PC-9 (cell line): ENCODE results near the gene GPR35. TPM values are rescaled to one million over a fixed set of nuclear protein-coding genes. Genes with fewer than 3 reads are reported as not detected.

Source experiments
- BruUV-seq: library from RNA; stranded (reverse); fragments of 400-500 nt; replicated peaks from 2 replicates; lab custom pipeline; 2021; lab: Mats Ljungman, UMichigan
- CTCF ChIA-PET: fragments of 300-600 bp; sonication (Branson Sonifier 250); formaldehyde crosslinking; loops from one replicate; lab custom pipeline; 2022; ENCODE audit warnings: antibody characterized with exemption; lab: Charles Lee
- POLR2A ChIA-PET: fragments of 300-600 bp; sonication (Branson Sonifier 250); formaldehyde crosslinking; loops from one replicate; lab custom pipeline; 2022; ENCODE audit warnings: antibody characterized with exemption; ENCODE audit not compliant: unreplicated experiment; lab: Charles Lee
- DNase-seq, 2 experiments: peaks; one replicate each; pipeline versions ENCODE4 v3.0.0 to v3.0.0-alpha.2; 2015 to 2022; ENCODE audit warnings: mixed read lengths in 1 of 2
- H2AFZ ChIP-seq: fragments of 200-600 bp; sonication (generic); 2 replicates; pipeline ENCODE4 v1.8.1; 2017; ENCODE audit warnings: antibody characterized with exemption
- H3F3A ChIP-seq: fragments of 200-600 bp; sonication (generic); 2 replicates; pipeline ENCODE4 v1.8.1; 2017; ENCODE audit warnings: antibody characterized with exemption, mild to moderate bottlenecking, low read depth; ENCODE audit not compliant: insufficient read depth
- H3K27ac ChIP-seq: fragments of 200-600 bp; sonication (generic); 2 replicates; pipeline ENCODE4 v1.6.1; 2016; ENCODE audit warnings: mixed run types
- H3K27me3 ChIP-seq: fragments of 200-600 bp; sonication (generic); 2 replicates; pipeline ENCODE4 v1.6.1; 2016; ENCODE audit warnings: low read depth, mixed run types; ENCODE audit not compliant: insufficient read depth
- H3K36me3 ChIP-seq: fragments of 200-600 bp; sonication (generic); 2 replicates; pipeline ENCODE4 v1.6.1; 2016; ENCODE audit warnings: low read depth, mixed run types
- H3K4me1 ChIP-seq: fragments of 200-600 bp; sonication (generic); replicated peaks from 2 replicates; pipeline ENCODE4 v1.6.1; 2016; ENCODE audit warnings: mixed run types; ENCODE audit not compliant: insufficient read depth
- H3K4me2 ChIP-seq: fragments of 200-600 bp; sonication (generic); 2 replicates; pipeline ENCODE4 v1.6.1; 2017; ENCODE audit warnings: mixed run types
- H3K4me3 ChIP-seq: fragments of 200-600 bp; sonication (generic); 2 replicates; pipeline ENCODE4 v1.6.1; 2016; ENCODE audit warnings: mixed run types
- H3K79me2 ChIP-seq: fragments of 200-600 bp; sonication (generic); 2 replicates; pipeline ENCODE4 v1.6.1; 2017; ENCODE audit warnings: low read depth, mixed run types
- H3K9me2 ChIP-seq: fragments of 200-600 bp; sonication (generic); 2 replicates; pipeline ENCODE4 v1.8.1; 2017; ENCODE audit warnings: mild to moderate bottlenecking; ENCODE audit not compliant: insufficient read depth
- H3K9me3 ChIP-seq: fragments of 200-600 bp; sonication (generic); 2 replicates; pipeline ENCODE4 v1.8.1; 2016; ENCODE audit warnings: low read depth; ENCODE audit not compliant: insufficient read depth
- H4K20me1 ChIP-seq: fragments of 200-600 bp; sonication (generic); 2 replicates; pipeline ENCODE4 v1.8.1; 2017; ENCODE audit not compliant: insufficient read depth
- CTCF ChIP-seq: fragments of 200-600 bp; sonication (generic); conservative IDR thresholded peaks from 2 replicates; pipeline ENCODE4 v1.6.1; 2017; ENCODE audit warnings: mixed run types, antibody characterized with exemption, mild to moderate bottlenecking, moderate library complexity
- EZH2 ChIP-seq: fragments of 200-600 bp; sonication (generic); IDR thresholded peaks from 2 replicates; pipeline ENCODE4 v1.8.0; 2017; ENCODE audit warnings: antibody characterized with exemption, low read depth
- intact Hi-C: fragments of 100-400 bp; cut with micrococcal nuclease; formaldehyde crosslinking; loops from one replicate; pipeline ENCODE4 v1.10.0; 2022; ENCODE audit not compliant: unreplicated experiment
- total RNA-seq: library from RNA; stranded (reverse); gene quantifications from 2 replicates; pipeline ENCODE4 v1.2.3, GENCODE V29; 2021

Gene GPR35
- total RNA-seq, 1 experiment from 2014 or later, result 1.1 TPM

GRCh38 chr2:240643093-240643810 is 18.0 kb downstream of the GPR35 start:
- no peaks in the 10 kb centered on the region for H3K4me1 ChIP-seq
- H3K79me2 ChIP-seq, result no peaks in the 10 kb centered on the region
- H3K36me3 ChIP-seq, result no peaks in the 10 kb centered on the region
- no peaks in the 10 kb centered on the region for H3K9me3 ChIP-seq
- no peak for TF ChIP-seq CTCF
- no peak for TF ChIP-seq EZH2
- no peak overlapping the region for H3K4me2 ChIP-seq
- ChIA-PET CTCF (no interaction called here), POLR2A (no interaction called here)
- H3F3A ChIP-seq, result no peaks in the 10 kb centered on the region
- intact Hi-C loops, result no loop called here
- no peak overlapping the region for H3K4me3 ChIP-seq
- H3K9me2 ChIP-seq, result no peaks in the 10 kb centered on the region
- no peak for DNase-seq
- peaks cover 78% of the 10 kb centered on the region for H3K27me3 ChIP-seq
- no TSS peak for BruUV-seq
- H4K20me1 ChIP-seq, result no peaks in the 10 kb centered on the region
- H2AFZ ChIP-seq, result no peak overlapping the region
- H3K27ac ChIP-seq, result no peak overlapping the region

GRCh38 chr2:240643811-240644150 is 18.5 kb downstream of the GPR35 start:
- Histone ChIP-seq H3K9me3 (no peaks in the 10 kb centered on the region), H3K27me3 (peaks cover 78% of the 10 kb centered on the region), H3K79me2 (no peaks in the 10 kb centered on the region), H3K4me2 (no peak overlapping the region), H3K27ac (no peak overlapping the region), H2AFZ (no peak overlapping the region), H4K20me1 (peaks cover 4% of the 10 kb centered on the region; the same call in 1 of the 2 replicates), H3K9me2 (no peaks in the 10 kb centered on the region), H3K36me3 (no peaks in the 10 kb centered on the region), H3K4me1 (no peaks in the 10 kb centered on the region), H3F3A (no peaks in the 10 kb centered on the region), H3K4me3 (no peak overlapping the region)
- no peak for DNase-seq
- POLR2A ChIA-PET, result no interaction called here
- intact Hi-C loops, result no loop called here
- BruUV-seq, result no TSS peak
- CTCF ChIA-PET, result no interaction called here
- no peak for TF ChIP-seq CTCF
- TF ChIP-seq EZH2, result no peak

- Histone ChIP-seq H2AFZ (no peak overlapping the region), H3K36me3 (no peaks in the 10 kb centered on the region), H3K4me1 (no peaks in the 10 kb centered on the region), H3K4me2 (no peak overlapping the region), H3K79me2 (no peaks in the 10 kb centered on the region), H3K4me3 (no peak overlapping the region), H3K9me3 (no peaks in the 10 kb centered on the region), H3K27me3 (peaks cover 79% of the 10 kb centered on the region), H3K27ac (no peak overlapping the region), H4K20me1 (peaks cover 5% of the 10 kb centered on the region; the same call in 1 of the 2 replicates), H3K9me2 (no peaks in the 10 kb centered on the region), H3F3A (no peaks in the 10 kb centered on the region)
- intact Hi-C loops, result no loop called here
- DNase-seq, result no peak
- ChIA-PET CTCF (no interaction called here), POLR2A (no interaction called here)
- BruUV-seq, result no TSS peak
- TF ChIP-seq CTCF, result no peak
- no peak for TF ChIP-seq EZH2
Observed at GRCh38 chr2:240644171-240644651, 18.9 kb downstream of the GPR35 start.
